H1 (cell line): ENCODE measurements around the gene BPGM. TPM values are rescaled to one million over a fixed set of nuclear protein-coding genes. Genes with fewer than 3 reads are reported as not detected.

ENCODE experiments used
- KDM5A ChIP-seq: fragments of 200-600 bp; IDR thresholded peaks from 2 replicates; pipeline ENCODE4 v1.7.1; 2012; ENCODE audit warnings: mild to moderate bottlenecking, low read length, inconsistent platforms, mixed read lengths
- SUZ12 ChIP-seq: fragments of 200-600 bp; sonication (generic); IDR thresholded peaks from 2 replicates; pipeline ENCODE4 v1.6.1; 2012; ENCODE audit warnings: mild to moderate bottlenecking, inconsistent platforms, low read length, moderate library complexity, mixed read lengths
- polyA plus RNA-seq, 7 experiments: library from polyadenylated mRNA; depleted of rRNA in 3 of 7; stranded (reverse) in 5 of 7; unstranded in 2 of 7; fragments of >200 nt in 5 of 7; fragments of 200-250 nt in 2 of 7; gene quantifications; 1 replicate in 5 of 7; 2 replicates in 1 of 7; 4 replicates in 1 of 7; pipeline versions ENCODE4 v1.2.1 to v1.2.3, GENCODE V29; 2011 to 2013; ENCODE audit warnings: missing spikeins in 2 of 7, mixed read lengths in 2 of 7
- total RNA-seq: library from RNA; stranded (reverse); fragmentation: NEBNext Ultra II Directional; extraction: Animal tissue kit (Norgen Biotek cat#: 25700); gene quantifications from 2 replicates; pipeline ENCODE4 v1.2.1, GENCODE V29; 2021

The BPGM gene
- total and polyA plus RNA-seq, 2 of the 8 experiments (the other 6 are each of a cell fraction or from before 2014, with no cell fraction given), result 9.7 to 15.3 TPM

DNA sequence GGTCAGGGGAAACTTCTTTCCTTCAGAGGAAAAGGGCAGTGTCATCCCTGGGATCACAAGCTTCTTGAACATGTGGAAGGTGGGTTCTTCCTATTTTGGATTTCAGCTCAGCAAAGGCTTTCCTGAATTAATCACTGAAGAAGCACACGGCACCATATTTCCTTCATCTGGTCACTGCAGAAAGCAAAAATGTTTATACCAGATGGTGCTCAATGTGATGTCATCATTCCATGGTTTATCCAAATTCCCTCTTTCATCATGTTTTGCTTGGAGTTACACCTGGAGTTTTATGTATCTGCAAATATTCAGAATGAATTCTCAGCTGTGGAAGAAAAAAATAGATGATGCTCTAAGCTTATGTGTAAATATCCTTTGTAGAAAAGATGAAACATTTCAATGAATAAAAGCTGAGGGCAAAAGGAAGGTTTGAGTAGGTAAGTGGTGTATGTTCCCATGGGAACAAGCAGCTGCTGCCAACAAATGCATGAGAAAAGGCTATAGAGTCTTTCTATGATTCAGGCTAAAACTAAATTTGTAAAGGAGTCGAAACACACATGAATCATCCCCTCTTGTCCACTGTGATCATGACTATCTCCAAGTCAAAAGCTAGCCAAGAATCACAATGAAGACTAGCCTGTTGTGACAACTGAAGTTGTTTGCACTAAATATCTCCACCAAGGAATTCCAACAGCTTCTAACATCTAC lies 26.9 kb upstream of the BPGM start (continued):
- TF ChIP-seq SUZ12 (no peak), KDM5A (no peak)
